Measurements from ENCODE around the gene GDF15. TPM values are rescaled to one million over a fixed set of nuclear protein-coding genes. Genes with fewer than 3 reads are reported as not detected.
"Not testable (repeated sequence)": the region's sequence is repeated elsewhere in the genome, so short reads cannot be mapped to it uniquely, and the experiment has no call there.

Gene GDF15
- total and polyA plus RNA-seq, 8 donors, result 15.7 to 180 (median 34.6) TPM

- no peak overlapping the region for H3K4me3 ChIP-seq
- peaks cover 0 to 8% of the 10 kb centered on the region in 2 donors for H3K4me1 ChIP-seq
- no peaks in the 10 kb centered on the region for H3K27me3 ChIP-seq
- no peak overlapping the region for H3K27ac ChIP-seq
- ATAC-seq (no peak), DNase-seq (no peak)
- intact Hi-C loops (cut with DNase I), result no loop called here
- peaks cover 0 to 7% of the 10 kb centered on the region in 2 donors for H3K36me3 ChIP-seq
- no peaks in the 10 kb centered on the region for H3K9me3 ChIP-seq
- TF ChIP-seq, protein P1, sequence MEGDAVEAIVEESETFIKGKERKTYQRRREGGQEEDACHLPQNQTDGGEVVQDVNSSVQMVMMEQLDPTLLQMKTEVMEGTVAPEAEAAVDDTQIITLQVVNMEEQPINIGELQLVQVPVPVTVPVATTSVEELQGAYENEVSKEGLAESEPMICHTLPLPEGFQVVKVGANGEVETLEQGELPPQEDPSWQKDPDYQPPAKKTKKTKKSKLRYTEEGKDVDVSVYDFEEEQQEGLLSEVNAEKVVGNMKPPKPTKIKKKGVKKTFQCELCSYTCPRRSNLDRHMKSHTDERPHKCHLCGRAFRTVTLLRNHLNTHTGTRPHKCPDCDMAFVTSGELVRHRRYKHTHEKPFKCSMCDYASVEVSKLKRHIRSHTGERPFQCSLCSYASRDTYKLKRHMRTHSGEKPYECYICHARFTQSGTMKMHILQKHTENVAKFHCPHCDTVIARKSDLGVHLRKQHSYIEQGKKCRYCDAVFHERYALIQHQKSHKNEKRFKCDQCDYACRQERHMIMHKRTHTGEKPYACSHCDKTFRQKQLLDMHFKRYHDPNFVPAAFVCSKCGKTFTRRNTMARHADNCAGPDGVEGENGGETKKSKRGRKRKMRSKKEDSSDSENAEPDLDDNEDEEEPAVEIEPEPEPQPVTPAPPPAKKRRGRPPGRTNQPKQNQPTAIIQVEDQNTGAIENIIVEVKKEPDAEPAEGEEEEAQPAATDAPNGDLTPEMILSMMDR (IDR thresholded peaks at IDR 0.05), result no peak
Measured at GRCh38 chr19:18350490-18350889, 35.5 kb upstream of the GDF15 start.

DNA sequence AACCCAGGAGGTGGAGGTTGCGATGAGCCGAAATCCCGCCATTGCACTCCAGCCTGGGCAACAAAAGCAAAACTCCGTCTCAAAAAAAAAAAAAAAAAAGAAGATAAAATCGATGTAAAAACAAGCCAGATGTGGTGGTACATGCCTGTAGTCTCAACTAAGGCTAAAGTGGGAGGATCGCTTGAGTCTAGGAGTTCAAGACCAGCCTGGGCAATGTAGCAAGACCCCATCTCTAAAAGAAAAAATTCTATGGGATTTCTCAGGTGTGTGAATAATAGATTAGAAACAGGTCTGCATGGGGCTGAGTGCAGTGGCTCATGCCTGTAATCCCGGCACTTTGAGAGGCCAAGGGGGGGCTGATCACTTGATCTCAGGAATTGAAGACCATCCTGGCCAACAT is 34.4 kb upstream of the GDF15 start:
- TF ChIP-seq, protein P1 (IDR thresholded peaks at IDR 0.05), result no peak
- Histone ChIP-seq H3K27me3 (no peaks in the 10 kb centered on the region), H3K36me3 (peaks cover 0 to 17% of the 10 kb centered on the region in 2 donors), H3K4me3 (no peak overlapping the region), H3K4me1 (peaks cover 0 to 8% of the 10 kb centered on the region in 2 donors), H3K27ac (no peak overlapping the region), H3K9me3 (no peaks in the 10 kb centered on the region)
- intact Hi-C loops (cut with DNase I), result no loop called here
- ATAC-seq (no peak), DNase-seq (no peak)

GRCh38 chr19:18353378-18354005 is 32.5 kb upstream of the GDF15 start:
- no peak overlapping the region for H3K4me3 ChIP-seq
- H3K9me3 ChIP-seq, result no peaks in the 10 kb centered on the region
- no peak overlapping the region for H3K27ac ChIP-seq
- no peaks in the 10 kb centered on the region for H3K27me3 ChIP-seq
- TF ChIP-seq, protein P1 (IDR thresholded peaks at IDR 0.05), result no peak
- peaks cover 0 to 8% of the 10 kb centered on the region in 2 donors for H3K4me1 ChIP-seq
- intact Hi-C loops (cut with DNase I), result no loop called here
- no peak for ATAC-seq
- H3K36me3 ChIP-seq, result peaks cover 0 to 37% of the 10 kb centered on the region in 2 donors
- no peak for DNase-seq

- peaks cover 0 to 49% of the 10 kb centered on the region in 2 donors for H3K36me3 ChIP-seq
- H3K27me3 ChIP-seq; H3K4me3 ChIP-seq; DNase-seq; H3K9me3 ChIP-seq; H3K27ac ChIP-seq; ATAC-seq; H3K4me1 ChIP-seq; intact Hi-C loops (cut with DNase I): not testable (repeated sequence)
Measured at GRCh38 chr19:18354743-18355142, 31.2 kb upstream of the GDF15 start.

GRCh38 chr19:18357041-18357440 is 28.9 kb upstream of the GDF15 start:
- DNase-seq (no peak), ATAC-seq (no peak)
- peaks cover 0 to 72% of the 10 kb centered on the region in 2 donors for H3K36me3 ChIP-seq
- no peaks in the 10 kb centered on the region for H3K27me3 ChIP-seq
- TF ChIP-seq, protein P1 (IDR thresholded peaks at IDR 0.05), result no peak
- H3K4me1 ChIP-seq, result no peaks in the 10 kb centered on the region
- no peak overlapping the region for H3K27ac ChIP-seq
- no peak overlapping the region for H3K4me3 ChIP-seq
- intact Hi-C loops (cut with DNase I), result no loop called here
- H3K9me3 ChIP-seq, result no peaks in the 10 kb centered on the region

DNA sequence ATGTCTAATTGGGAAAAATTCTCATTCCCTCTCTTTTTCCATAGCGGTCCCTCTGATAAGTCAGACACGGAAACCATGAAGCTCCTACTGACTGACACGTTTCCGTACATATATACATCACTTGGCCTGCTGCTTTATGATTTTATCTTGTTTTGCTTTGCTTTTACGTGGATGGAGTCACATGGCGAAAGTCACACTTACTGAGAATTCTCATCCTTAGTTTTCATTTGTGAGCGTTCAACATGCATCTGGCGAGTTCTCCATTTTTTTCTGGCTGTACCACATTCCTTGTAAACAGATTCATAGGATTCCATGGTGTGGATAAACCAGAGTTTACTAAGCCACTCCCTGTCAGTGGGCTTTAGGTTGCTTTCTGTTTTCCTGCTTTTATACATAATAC is 24.3 kb upstream of the GDF15 start:
- intact Hi-C loops (cut with DNase I), result no loop called here
- DNase-seq (no peak), ATAC-seq (no peak)
- no peak overlapping the region for H3K27ac ChIP-seq
- no peak overlapping the region for H3K4me3 ChIP-seq
- no peaks in the 10 kb centered on the region for H3K27me3 ChIP-seq
- H3K9me3 ChIP-seq, result no peaks in the 10 kb centered on the region
- H3K4me1 ChIP-seq, result peaks cover 10 to 35% of the 10 kb centered on the region in 2 donors
- TF ChIP-seq, protein P1 (IDR thresholded peaks at IDR 0.05), result no peak
- peaks cover 0 to 60% of the 10 kb centered on the region in 2 donors for H3K36me3 ChIP-seq
